HS-27A (cell line): ENCODE measurements around the gene OR2G3.

Experiments used
- DNase-seq: peaks from one replicate; pipeline ENCODE4 v3.0.0-alpha.2; 2012; ENCODE audit warnings: low read depth, missing footprints

The OR2G3 gene

DNA sequence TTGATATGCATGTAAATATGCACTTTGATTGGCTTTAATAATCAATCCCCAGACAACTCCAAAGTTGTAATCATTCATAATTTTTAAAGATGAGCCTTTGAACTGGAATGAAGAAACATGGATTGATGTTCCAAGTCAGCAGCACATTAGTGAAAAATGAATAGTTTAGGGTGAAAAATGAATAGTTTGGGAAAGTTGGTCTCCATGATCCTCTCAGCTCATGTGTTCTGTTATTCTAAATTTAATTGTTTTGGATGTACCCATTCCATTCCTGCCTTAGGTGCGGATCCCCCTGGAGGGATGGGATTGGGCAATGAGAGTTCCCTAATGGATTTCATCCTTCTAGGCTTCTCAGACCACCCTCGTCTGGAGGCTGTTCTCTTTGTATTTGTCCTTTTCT, at the start of gene OR2G3:
Gene OR2G3, plus strand, starts transcription at position 301 of the 400 bp plus-strand sequence. Its CDS starts 0 bp downstream, at position 301.
- no peak for DNase-seq

GRCh38 chr1:247557926-247558674, 47.3 kb upstream of the OR2G3 start:
- DNase-seq, result no peak

- DNase-seq, result no peak
Measured at GRCh38 chr1:247561711-247562110, 43.7 kb upstream of the OR2G3 start.

- no peak for DNase-seq
Measured at GRCh38 chr1:247562198-247562597, 43.2 kb upstream of the OR2G3 start.

DNA sequence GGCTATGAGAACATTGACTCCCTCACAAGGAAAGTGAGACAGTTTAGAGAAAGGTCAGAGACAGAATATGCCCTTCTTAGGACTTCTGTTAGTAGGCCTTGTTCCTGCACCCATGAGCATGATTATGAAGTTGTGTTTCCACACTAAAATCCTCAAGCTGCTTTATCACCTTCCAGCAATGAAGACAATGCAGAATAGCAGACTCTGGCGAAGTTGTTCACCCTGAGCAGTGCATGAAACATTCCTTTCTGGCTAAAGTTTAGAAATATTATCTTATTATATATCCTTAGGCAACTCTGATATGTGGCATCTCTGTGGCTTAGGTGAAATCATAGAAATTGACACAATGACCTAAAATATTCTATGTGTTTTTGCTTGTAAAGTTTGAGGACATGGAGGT, 31.1 kb upstream of the OR2G3 start:
- DNase-seq, result no peak

- no peak for DNase-seq
Measured at GRCh38 chr1:247574664-247575063, 30.7 kb upstream of the OR2G3 start.

DNA sequence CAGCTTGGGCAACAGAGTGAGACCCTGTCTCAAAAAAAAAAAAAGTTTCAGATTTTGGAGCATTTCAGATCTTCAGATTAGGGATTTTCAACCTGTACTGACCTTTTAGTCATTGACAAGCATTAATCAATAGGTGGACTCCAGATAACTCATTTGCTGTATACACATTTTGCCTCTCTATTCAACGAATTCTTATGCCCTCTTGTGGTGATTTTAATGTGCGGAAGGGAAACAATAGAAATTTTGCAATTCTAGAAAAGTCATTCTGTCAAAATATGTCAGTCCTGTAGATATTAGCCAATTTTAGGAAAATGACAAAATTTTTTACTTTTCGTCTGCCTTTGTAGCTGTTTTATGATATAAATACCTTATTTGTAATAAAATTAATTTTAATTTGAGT, 28.9 kb upstream of the OR2G3 start:
- DNase-seq, result no peak

DNA sequence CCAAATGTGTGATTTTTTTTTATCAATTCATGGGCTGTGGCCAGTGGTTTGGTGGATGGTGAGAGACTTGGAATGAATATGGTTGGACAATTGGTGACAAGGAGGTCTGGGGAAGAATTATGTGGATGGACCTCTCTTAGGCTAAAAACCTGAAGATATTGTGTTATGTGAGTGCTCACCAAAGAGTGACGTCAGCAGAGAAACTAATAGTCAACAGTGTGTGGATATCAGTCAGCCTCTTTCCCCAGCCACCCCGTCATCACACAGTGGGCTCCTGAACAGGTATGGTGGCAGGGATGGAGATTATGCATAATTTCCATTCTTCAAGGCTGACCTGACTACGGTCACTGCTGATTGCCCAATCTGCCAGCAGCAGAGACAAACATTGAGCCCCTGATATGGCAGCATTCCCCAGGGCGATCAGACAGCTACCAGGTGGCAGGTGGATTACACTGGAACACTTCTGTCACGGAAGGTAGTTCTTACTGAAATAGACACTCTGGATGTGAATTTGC, 26.4 kb upstream of the OR2G3 start:
- no peak for DNase-seq

GRCh38 chr1:247588060-247588459, 17.3 kb upstream of the OR2G3 start, which contains the start of gene OR2G2:
Gene OR2G2 (plus strand): TSS chr1:247588360. CDS start chr1:247588360, 0 bp downstream.
- no peak for DNase-seq

GRCh38 chr1:247613405-247613804, 8.0 kb downstream of the OR2G3 start:
- no peak for DNase-seq

DNA sequence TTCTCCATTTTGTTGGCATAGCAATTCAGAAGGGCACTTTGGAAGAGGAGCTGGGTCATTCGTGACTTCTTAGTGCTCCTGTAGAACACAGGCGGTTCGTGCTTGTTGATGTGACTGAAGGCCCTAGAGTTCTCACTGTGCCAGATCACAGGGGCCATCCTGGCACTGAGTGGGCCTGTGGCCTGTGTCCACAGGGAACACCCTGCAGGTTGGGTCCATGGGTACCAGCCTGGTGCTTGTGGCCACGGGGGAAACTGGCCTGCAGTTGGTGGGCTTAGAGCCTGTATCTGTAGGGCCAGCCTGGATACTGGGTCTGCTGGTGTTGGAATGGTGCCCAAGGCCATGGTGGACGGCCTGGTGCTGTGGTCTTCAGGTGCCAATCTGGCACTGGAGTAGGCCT, 9.2 kb downstream of the OR2G3 start:
- no peak for DNase-seq

DNA sequence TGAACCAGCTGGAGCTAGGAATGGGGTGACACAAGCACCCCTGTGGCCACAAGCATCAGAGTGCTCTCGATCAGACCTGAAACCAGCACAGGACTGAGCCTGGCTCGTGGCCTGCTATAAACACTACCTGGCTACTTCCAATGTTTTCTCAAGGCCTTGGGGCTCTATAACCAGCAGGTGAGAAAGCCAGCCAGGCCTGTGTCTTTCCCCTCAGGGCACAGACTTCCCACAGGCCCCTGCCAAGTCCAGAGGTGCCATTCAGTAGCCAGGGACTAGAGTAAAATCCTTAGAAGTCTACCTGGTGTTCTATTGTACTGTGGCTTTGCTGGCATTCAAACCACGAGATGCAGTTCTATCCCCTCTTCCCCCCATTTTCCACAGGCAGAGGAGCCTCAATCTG, 22.6 kb downstream of the OR2G3 start:
- DNase-seq, result no peak

DNA sequence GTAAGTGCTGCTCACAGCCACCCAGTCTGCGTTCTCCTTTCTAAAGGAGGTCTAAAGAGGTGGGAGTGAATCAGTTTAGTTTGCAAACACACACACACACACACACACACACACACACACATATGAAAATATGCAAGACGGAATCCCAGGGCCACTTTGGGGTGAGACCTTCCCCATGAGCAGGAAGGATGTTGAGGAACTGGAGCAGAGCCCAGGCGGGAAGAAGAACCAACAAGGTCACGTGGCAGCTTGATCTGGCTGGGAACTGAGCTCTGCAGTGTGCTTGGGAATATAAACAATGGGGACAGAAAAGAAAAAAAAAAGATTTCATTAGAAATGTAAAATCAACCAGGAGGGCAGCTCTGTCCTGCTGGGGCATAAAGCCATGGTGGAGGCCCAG, 32.6 kb downstream of the OR2G3 start:
- DNase-seq, result no peak

- no peak for DNase-seq
Measured at GRCh38 chr1:247638781-247639180, 33.4 kb downstream of the OR2G3 start.

DNA sequence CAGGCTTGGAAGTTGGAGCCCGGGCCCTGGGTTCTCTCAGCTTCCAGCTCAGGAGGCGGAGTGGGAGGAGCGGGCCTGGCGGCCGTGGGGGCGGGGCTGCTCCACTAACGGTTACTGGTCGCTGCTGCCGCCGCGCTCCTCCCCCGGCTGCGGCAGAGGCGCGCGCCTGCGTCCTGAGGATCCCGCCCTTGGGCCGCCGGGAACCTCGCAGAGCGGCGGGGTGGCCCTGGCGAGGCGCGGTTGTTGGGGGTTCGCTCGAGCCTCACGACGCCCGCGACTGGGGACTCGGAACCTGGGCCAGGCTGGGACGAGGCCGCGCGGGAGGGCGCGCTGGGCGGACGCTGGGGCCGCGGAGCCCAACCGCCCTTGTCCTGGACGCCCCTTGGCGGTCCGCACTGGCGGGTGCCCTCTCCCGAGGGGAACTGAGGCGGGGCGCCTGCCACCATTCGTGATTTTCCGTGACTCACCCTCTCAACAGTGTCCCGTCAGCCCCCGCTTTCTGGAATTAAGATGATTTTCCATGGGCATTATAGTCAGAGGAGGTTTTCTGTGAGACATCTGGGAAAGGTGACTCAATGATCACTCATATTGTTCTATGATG, 34.1 kb downstream of the OR2G3 start:
- DNase-seq, result no peak

DNA sequence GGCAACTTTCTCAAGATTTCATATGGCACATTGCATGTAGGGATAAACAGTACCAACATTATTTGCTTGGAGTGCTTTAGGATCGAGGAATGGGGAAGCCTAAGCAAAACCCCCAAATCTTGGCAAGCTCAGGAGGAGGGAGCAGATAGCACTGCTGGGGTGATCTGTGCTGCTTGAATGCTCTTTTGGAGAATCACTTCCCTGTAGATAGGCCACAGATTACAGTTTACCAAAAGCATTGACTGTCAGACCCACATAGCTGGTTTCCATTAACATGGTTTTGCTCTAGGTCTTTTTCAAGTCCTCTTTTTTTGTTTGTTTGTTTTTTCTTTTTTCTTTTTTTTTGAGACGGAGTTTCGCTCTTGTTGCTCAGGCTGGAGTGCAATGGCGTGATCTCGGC, 37.4 kb downstream of the OR2G3 start:
- no peak for DNase-seq

DNA sequence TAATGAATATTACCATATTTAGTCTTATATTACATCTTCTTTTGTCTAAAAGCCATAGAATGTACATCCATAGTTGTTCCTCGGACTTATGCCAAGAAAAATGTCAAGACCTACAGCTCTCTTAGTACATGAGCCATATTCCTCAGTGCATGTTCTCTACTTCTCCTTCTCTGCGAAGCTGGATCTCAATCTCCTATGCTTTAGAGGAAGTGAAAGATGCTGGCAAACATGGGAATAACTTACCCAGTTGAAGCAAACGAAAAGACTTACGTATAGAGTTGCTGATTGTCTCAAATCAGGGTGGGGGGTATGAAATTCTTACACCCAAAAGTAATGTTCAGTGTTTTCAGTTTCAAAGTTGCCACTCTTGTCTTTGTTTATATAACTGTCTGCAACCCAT, 41.5 kb downstream of the OR2G3 start:
- no peak for DNase-seq

- no peak for DNase-seq
Measured at GRCh38 chr1:247647864-247648263, 42.5 kb downstream of the OR2G3 start.

- DNase-seq, result no peak
Measured at GRCh38 chr1:247653040-247653439, 47.7 kb downstream of the OR2G3 start.
